ENCODE results near the gene NRXN3.

The NRXN3 gene

DNA sequence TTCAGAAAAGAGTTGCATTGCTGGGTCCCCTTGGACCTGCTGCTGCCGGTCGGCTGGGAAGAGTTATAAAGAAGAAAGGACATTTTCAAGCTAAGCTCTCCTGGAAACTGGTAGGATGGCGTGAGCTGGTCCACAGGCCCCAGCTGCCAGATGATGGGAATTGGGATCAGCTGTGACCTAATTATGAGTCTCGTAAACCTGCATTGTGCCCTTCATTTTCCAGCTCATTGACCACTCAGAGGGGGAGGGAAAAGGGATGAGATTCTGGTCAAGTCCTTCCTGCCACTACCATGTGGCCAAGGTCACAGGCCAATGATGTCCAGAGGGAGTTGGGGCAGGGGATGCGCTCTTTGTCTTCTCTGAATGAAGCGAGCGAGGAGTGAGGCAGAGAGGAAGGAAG is 320.9 kb downstream of the NRXN3 start:
- H3K4me3 ChIP-seq (ENCODE audit: low read depth, low read length) = no peak overlapping the region
- TF ChIP-seq, protein P1, sequence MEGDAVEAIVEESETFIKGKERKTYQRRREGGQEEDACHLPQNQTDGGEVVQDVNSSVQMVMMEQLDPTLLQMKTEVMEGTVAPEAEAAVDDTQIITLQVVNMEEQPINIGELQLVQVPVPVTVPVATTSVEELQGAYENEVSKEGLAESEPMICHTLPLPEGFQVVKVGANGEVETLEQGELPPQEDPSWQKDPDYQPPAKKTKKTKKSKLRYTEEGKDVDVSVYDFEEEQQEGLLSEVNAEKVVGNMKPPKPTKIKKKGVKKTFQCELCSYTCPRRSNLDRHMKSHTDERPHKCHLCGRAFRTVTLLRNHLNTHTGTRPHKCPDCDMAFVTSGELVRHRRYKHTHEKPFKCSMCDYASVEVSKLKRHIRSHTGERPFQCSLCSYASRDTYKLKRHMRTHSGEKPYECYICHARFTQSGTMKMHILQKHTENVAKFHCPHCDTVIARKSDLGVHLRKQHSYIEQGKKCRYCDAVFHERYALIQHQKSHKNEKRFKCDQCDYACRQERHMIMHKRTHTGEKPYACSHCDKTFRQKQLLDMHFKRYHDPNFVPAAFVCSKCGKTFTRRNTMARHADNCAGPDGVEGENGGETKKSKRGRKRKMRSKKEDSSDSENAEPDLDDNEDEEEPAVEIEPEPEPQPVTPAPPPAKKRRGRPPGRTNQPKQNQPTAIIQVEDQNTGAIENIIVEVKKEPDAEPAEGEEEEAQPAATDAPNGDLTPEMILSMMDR (IDR thresholded peaks at IDR 0.05; ENCODE audit: low read depth, low read length) = no peak

DNA sequence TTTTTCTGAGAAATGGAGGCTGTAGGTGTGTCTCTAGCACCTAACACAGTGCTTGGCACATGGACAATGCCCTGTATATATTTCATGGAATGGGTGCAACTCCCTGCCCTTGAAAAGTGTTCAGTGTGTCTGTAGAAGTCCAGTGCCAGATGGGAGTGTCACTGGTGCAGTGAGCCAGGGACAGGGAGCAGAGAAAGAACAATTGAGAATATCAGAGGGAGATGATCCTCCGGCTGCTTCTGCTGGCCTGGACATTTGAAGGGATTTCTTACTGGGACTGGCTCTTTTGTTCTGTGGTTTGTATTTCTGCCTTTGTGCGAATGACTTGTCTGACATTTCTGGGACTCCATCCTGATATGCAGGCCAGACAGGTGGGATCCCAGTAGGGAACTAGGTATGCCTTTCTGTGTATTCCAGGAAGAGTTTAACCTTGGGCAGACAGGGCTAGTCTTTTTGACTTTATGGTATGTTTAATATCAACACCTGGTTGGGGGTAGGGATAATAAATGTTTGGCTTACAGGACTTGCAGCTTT is 328.0 kb downstream of the NRXN3 start:
- TF ChIP-seq, protein P1 (IDR thresholded peaks at IDR 0.05; ENCODE audit: low read depth, low read length) = no peak
- H3K4me3 ChIP-seq (ENCODE audit: low read depth, low read length) = no peak overlapping the region

GRCh38 chr14:78501909-78502308 is 331.7 kb downstream of the NRXN3 start:
- TF ChIP-seq, protein P1 (IDR thresholded peaks at IDR 0.05; ENCODE audit: low read depth, low read length) = no peak
- no peak overlapping the region for H3K4me3 ChIP-seq (ENCODE audit: low read depth, low read length)

DNA sequence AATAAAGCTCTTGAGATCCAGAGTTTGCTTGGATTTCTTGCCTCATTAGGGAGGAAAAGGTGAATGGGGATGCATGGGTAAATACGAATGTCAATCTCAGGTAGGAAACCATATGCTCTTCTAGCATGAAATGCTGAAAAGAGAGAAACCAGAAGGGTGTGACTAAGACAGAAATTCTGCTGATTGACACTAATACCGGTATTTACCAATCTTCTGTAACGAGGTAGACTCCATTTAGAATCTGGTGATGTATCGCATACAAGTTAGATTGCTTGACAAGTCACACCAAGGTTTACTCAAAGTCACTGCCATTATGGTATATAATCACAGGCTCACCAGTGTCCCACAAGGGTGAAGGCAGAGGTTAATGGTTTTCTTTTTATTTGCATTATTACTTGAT is 337.9 kb downstream of the NRXN3 start:
- TF ChIP-seq, protein P1 (IDR thresholded peaks at IDR 0.05; ENCODE audit: low read depth, low read length) = no peak
- H3K4me3 ChIP-seq (ENCODE audit: low read depth, low read length) = no peak overlapping the region

DNA sequence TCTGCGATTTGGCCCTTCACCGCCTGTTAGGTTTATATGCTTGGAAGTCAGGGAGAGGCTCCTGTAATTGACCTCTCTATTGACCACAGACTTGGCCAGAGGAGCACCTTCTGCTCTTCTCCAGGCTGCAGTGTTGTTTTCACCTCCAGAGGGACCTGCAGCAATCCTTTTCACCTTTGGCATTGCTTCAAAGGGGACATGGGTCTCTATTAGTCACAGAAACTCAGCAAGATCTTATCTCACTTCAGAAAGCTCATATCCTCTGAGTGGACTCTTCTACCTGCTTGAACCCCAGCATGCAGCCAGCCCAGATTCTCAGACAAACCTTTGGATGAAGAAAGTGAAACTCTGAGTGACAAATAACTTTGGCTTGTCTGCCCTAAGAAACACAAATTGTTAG is 339.3 kb downstream of the NRXN3 start:
- H3K4me3 ChIP-seq (ENCODE audit: low read depth, low read length) = no peak overlapping the region
- TF ChIP-seq, protein P1 (IDR thresholded peaks at IDR 0.05; ENCODE audit: low read depth, low read length) = no peak

- TF ChIP-seq, protein P1 (IDR thresholded peaks at IDR 0.05; ENCODE audit: low read depth, low read length) = no peak
- no peak overlapping the region for H3K4me3 ChIP-seq (ENCODE audit: low read depth, low read length)
Measured at GRCh38 chr14:78512021-78512420, 341.8 kb downstream of the NRXN3 start.

GRCh38 chr14:78519863-78520262 is 349.7 kb downstream of the NRXN3 start:
- TF ChIP-seq, protein P1 (IDR thresholded peaks at IDR 0.05; ENCODE audit: low read depth, low read length) = no peak
- H3K4me3 ChIP-seq (ENCODE audit: low read depth, low read length) = no peak overlapping the region

Data from WI38 (cell line).